Liver (tissue), 9 donors: Measurements from ENCODE around the gene FAM9C. TPM values are rescaled to one million over a fixed set of nuclear protein-coding genes. Genes with fewer than 3 reads are reported as not detected.

Source experiments
- DNase-seq: peaks from one replicate; pipeline ENCODE4 v3.0.0-alpha.2; 2017; ENCODE audit warnings: low spot score
- H3K27ac ChIP-seq, 2 donors: one replicate each; pipeline ENCODE4 v1.7.0; 2013; ENCODE audit warnings: inconsistent platforms in 2 of 2, low read length in 2 of 2, control low read depth in 1 of 2, low read depth in 1 of 2, mild to moderate bottlenecking in 1 of 2
- H3K27me3 ChIP-seq, 4 donors: one replicate each; pipeline versions ENCODE4 v1.6.1 to v1.7.0; 2013; ENCODE audit warnings: low read length in 3 of 4, inconsistent platforms in 1 of 4, mild to moderate bottlenecking in 1 of 4, moderate library complexity in 1 of 4; ENCODE audit not compliant: control insufficient read depth in 4 of 4, insufficient read depth in 4 of 4
- H3K36me3 ChIP-seq, 4 donors: one replicate each; pipeline versions ENCODE4 v1.6.1 to v1.7.0; 2013; ENCODE audit warnings: low read length in 3 of 4, mild to moderate bottlenecking in 3 of 4, low read depth in 1 of 4, moderate library complexity in 1 of 4; ENCODE audit not compliant: control insufficient read depth in 4 of 4, insufficient read depth in 3 of 4
- H3K4me1 ChIP-seq, 4 donors: one replicate each; pipeline versions ENCODE4 v1.6.1 to v1.7.0; 2013; ENCODE audit warnings: low read length in 3 of 4, mild to moderate bottlenecking in 3 of 4, moderate library complexity in 1 of 4; ENCODE audit not compliant: control insufficient read depth in 4 of 4, insufficient read depth in 4 of 4
- H3K4me3 ChIP-seq, 3 donors: one replicate each; pipeline versions ENCODE4 v1.6.1 to v1.7.0; 2013; ENCODE audit warnings: low read length in 3 of 3, control low read depth in 1 of 3, low read depth in 1 of 3, mild to moderate bottlenecking in 1 of 3
- H3K9ac ChIP-seq, 2 donors: one replicate each; pipeline ENCODE4 v1.7.0; 2013; ENCODE audit warnings: low read length in 2 of 2, mild to moderate bottlenecking in 2 of 2, moderate library complexity in 2 of 2, control low read depth in 1 of 2, low read depth in 1 of 2
- H3K9me3 ChIP-seq, 4 donors: one replicate each; pipeline versions ENCODE4 v1.6.1 to v1.7.0; 2013; ENCODE audit warnings: low read length in 3 of 4; ENCODE audit not compliant: control insufficient read depth in 4 of 4
- ATF3 ChIP-seq: IDR thresholded peaks from 2 replicates; pipeline ENCODE4 v1.6.1; 2016; ENCODE audit warnings: antibody characterized with exemption
- CTCF ChIP-seq: fragments of 150-350 bp; IDR thresholded peaks from 2 replicates; pipeline ENCODE4 v1.5.1; 2017; ENCODE audit warnings: improper control_type of control experiment, low read depth, low read length; ENCODE audit not compliant: missing input control
- EGR1 ChIP-seq, 2 donors: IDR thresholded peaks; 2 replicates each; pipeline ENCODE4 v1.6.1; 2016 to 2018; ENCODE audit warnings: antibody characterized with exemption in 2 of 2, low read depth in 2 of 2
- FOXA1 ChIP-seq: IDR thresholded peaks from 2 replicates; pipeline ENCODE4 v1.6.1; 2016; ENCODE audit warnings: antibody characterized with exemption
- FOXA2 ChIP-seq: IDR thresholded peaks from 2 replicates; pipeline ENCODE4 v1.6.1; 2016; ENCODE audit warnings: antibody characterized with exemption
- GABPA ChIP-seq, 2 donors: IDR thresholded peaks in 1 of 2; conservative IDR thresholded peaks in 1 of 2; 2 replicates each; pipeline ENCODE4 v1.6.1; 2016; ENCODE audit warnings: antibody characterized with exemption in 2 of 2, mild to moderate bottlenecking in 1 of 2, moderate library complexity in 1 of 2
- HNF4A ChIP-seq, 2 donors: conservative IDR thresholded peaks; 2 replicates each; pipeline ENCODE4 v1.6.1; 2016; ENCODE audit warnings: antibody characterized with exemption in 2 of 2, mild to moderate bottlenecking in 2 of 2
- HNF4G ChIP-seq: IDR thresholded peaks from 2 replicates; pipeline ENCODE4 v1.6.1; 2016; ENCODE audit warnings: antibody characterized with exemption
- JUND ChIP-seq, 2 donors: IDR thresholded peaks; 2 replicates each; pipeline ENCODE4 v1.6.1; 2016; ENCODE audit warnings: antibody characterized with exemption in 2 of 2
- MAX ChIP-seq: IDR thresholded peaks from 2 replicates; pipeline ENCODE4 v1.6.1; 2016; ENCODE audit warnings: antibody characterized with exemption
- NR2F2 ChIP-seq: IDR thresholded peaks from 2 replicates; pipeline ENCODE4 v1.6.1; 2016; ENCODE audit warnings: antibody characterized with exemption
- RAD21 ChIP-seq, 2 donors: IDR thresholded peaks; 2 replicates each; pipeline ENCODE4 v1.6.1; 2016; ENCODE audit warnings: antibody characterized with exemption in 2 of 2, mild to moderate bottlenecking in 2 of 2
- REST ChIP-seq: IDR thresholded peaks from 2 replicates; pipeline ENCODE4 v1.6.1; 2016; ENCODE audit warnings: antibody characterized with exemption, mild to moderate bottlenecking
- RXRA ChIP-seq, 2 donors: IDR thresholded peaks; 2 replicates each; pipeline ENCODE4 v1.6.1; 2017 to 2018; ENCODE audit warnings: antibody characterized with exemption in 2 of 2, mild to moderate bottlenecking in 1 of 2
- SP1 ChIP-seq: IDR thresholded peaks from 2 replicates; pipeline ENCODE4 v1.6.1; 2018; ENCODE audit warnings: antibody characterized with exemption, mild to moderate bottlenecking
- TAF1 ChIP-seq: conservative IDR thresholded peaks from 2 replicates; pipeline ENCODE4 v1.6.1; 2016; ENCODE audit warnings: antibody characterized with exemption, mild to moderate bottlenecking
- YY1 ChIP-seq: IDR thresholded peaks from 2 replicates; pipeline ENCODE4 v1.6.1; 2016; ENCODE audit warnings: antibody characterized with exemption, mild to moderate bottlenecking
- ZBTB33 ChIP-seq: IDR thresholded peaks from 2 replicates; pipeline ENCODE4 v1.6.1; 2016; ENCODE audit warnings: antibody characterized with exemption
- WGBS: extraction: QIAGEN DNeasy Blood & Tissue Kit; methylation state at CpG from one replicate; pipeline ENCODE4 v1.1.7; 2013; 5-methylcytosine and 5-hydroxymethylcytosine counted together
- polyA plus RNA-seq, 2 donors: library from polyadenylated mRNA; stranded (reverse) in 1 of 2; unstranded in 1 of 2; fragments of 200-250 nt in 1 of 2; fragments of >200 nt in 1 of 2; fragmentation: Nextera tagmentation in 1 of 2; extraction: Ambion mirVana in 1 of 2; gene quantifications; one replicate each; pipeline versions ENCODE4 v1.2.1 to v1.2.3, GENCODE V29; 2013 to 2015
- total RNA-seq, 2 donors: library from RNA; depleted of rRNA; stranded (reverse); fragments of >200 nt; gene quantifications; one replicate each; pipeline ENCODE4 v1.2.3, GENCODE V29; 2014
- donor health status: healthy.
- donor health status: healthy.
- donor health status: healthy.
- donor health status: healthy.
- donor health status: healthy.

FAM9C gene
- total and polyA plus RNA-seq, 4 donors, result not detected

- TF ChIP-seq NR2F2, result peak; percentile 74
- TF ChIP-seq ATF3, result no peak
- peak; percentile 35 for TF ChIP-seq YY1
- no peak for TF ChIP-seq FOXA1
- no peak for TF ChIP-seq ZBTB33
- TF ChIP-seq HNF4G, result no peak
- TF ChIP-seq REST, result no peak
- no peak for TF ChIP-seq MAX
- peak; percentile 14 for TF ChIP-seq SP1
- TF ChIP-seq JUND (IDR thresholded peaks at IDR 0.05), result no peak
- TF ChIP-seq FOXA2, result no peak
- TF ChIP-seq TAF1, result no peak
- no peak for TF ChIP-seq RAD21 (IDR thresholded peaks at IDR 0.05)
- TF ChIP-seq HNF4A (conservative IDR thresholded peaks at IDR 0.05), result peak in 1 of 2 donors; percentile 7
- TF ChIP-seq GABPA (IDR thresholded peaks at IDR 0.05 in 1 of 2, conservative IDR thresholded peaks at IDR 0.05 in 1 of 2), result no peak
- TF ChIP-seq CTCF, result no peak
- no peak for TF ChIP-seq EGR1 (IDR thresholded peaks at IDR 0.05; ENCODE audit: low read depth in 2 of 2)
- TF ChIP-seq RXRA (IDR thresholded peaks at IDR 0.05), result peak in 1 of 2 donors; percentile 18
- Histone ChIP-seq H3K4me3 (no peak overlapping the region), H3K27ac (peak overlapping the region; percentile 18 to 29), H3K36me3 (no peaks in the 10 kb centered on the region), H3K27me3 (no peaks in the 10 kb centered on the region), H3K4me1 (peaks cover 0 to 7% (median 0%) of the 10 kb centered on the region in 4 donors), H3K9ac (peak overlapping the region in 1 of 2 donors; percentile 27), H3K9me3 (no peaks in the 10 kb centered on the region)
- DNase-seq, result no peak
- 30% methylated on average over 14 of the region's 14 CpGs for WGBS
These were observed 46.1 kb upstream of the FAM9C start for GRCh38 chrX:13090339-13091110.
